ENCODE data around the gene OR2V2.
"Not testable (repeated sequence)": the region's sequence is repeated elsewhere in the genome, so short reads cannot be mapped to it uniquely, and the experiment has no call there.

DNA sequence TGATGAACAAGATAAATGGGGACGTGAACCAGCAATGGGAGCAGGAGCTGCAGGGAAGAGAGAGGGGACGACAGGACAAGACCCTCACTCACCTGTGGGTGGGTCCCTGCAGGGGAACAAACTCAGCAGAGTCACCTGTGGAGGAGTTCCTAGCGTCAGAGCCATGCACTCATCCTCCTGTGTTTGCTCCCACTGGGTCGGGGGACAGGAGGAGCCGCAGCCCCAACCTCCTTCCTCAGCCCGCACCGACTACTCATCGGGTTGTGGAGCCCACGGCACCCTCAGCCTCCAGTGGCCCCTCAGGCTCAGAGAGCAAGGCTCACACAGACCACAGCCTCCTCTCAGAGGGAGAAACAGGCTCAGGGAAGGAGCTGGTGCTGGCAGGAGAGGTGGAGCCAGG is 17.3 kb upstream of the OR2V2 start:
- not testable (repeated sequence) for TF ChIP-seq CTCF (IDR thresholded peaks at IDR 0.05; ENCODE audit: extremely low read depth in 1 of 2, insufficient read depth in 1 of 2, low read depth in 1 of 2, low read length in 2 of 2); POLR2A (IDR thresholded peaks at IDR 0.05; ENCODE audit: low read depth, low read length)

Data from endothelial cell of umbilical vein (primary cell).